ENCODE measurements around the gene AIRE. TPM values are rescaled to one million over a fixed set of nuclear protein-coding genes. Genes with fewer than 3 reads are reported as not detected.
"Not testable (repeated sequence)": the region's sequence is repeated elsewhere in the genome, so short reads cannot be mapped to it uniquely, and the experiment has no call there.

AIRE gene
- polyA plus RNA-seq, 6 donors from 2014 or later, result 0.34 to 1.7 (median 0.77) TPM

DNA sequence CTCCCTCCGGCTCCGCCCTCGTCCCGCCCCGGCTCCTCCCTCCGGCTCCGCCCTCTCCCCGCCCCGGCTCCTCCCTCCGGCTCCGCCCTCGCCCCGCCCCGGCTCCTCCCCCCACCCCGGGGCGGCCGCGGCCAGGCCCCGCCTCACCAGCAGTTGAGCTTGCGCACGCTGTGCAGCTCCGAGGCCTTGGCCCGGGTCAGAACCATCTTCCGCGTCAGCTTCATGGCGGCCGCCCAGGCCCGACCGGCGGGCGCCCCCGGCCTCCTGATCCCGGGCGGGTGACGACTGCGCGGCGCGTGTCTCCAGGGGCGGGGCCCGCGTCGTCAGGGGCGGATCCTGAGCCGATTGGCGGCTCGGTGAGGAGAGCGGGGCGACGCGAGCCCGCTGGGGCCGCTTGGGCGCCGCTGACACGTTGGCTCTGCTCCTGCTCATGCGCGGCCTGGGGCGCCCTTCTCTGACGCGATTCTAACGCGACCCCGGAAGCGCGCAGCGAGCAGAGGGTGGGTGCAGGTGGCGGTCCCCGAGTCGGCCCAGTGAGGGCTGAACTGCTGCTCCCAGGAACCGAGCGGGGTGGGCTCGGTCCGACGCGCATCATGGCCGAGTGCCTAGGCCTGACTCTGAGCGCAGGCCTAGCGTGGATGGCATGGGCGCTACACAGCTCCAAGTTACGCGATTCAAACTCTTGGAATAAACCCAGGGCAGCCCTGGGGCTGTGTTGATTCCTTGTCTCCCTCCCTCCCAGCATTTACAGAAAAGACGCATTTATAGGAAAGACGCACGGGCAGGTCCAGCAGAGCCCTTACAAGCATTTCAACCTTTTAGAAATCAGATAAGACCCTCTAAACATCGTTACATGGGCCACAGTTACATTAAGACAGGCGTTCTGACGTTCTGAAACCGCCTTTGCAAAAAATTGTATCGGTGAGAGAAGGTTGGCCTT is 53.6 kb downstream of the AIRE start, which contains the start of gene CFAP410:
Gene CFAP410 (minus strand): TSS at position 420 of the 940 bp plus-strand sequence. CDS start 196 bp downstream, at position 224.
- peak within 1 kb of the TSS; percentile 89 to 96 (median 95) for H3K4me3 Mint-ChIP-seq
- H3K4me1 Mint-ChIP-seq, result peaks cover 13 to 25% (median 14%) of the 10 kb centered on the region in 3 donors
- H3K36me3 Mint-ChIP-seq, result no peaks in the 10 kb centered on the region
- peak within 1 kb of the TSS; percentile 97 to 99 (median 98) for H3K27ac Mint-ChIP-seq
- DNase-seq (peak; percentile 97), ATAC-seq (ENCODE audit: low read depth in 2 of 2) (peak; percentile 86 to 87)
- H3K9me3 Mint-ChIP-seq, result no peaks in the 10 kb centered on the region
- H3K27me3 Mint-ChIP-seq, result no peaks in the 10 kb centered on the region

- not testable (repeated sequence) for H3K36me3 Mint-ChIP-seq; H3K27me3 Mint-ChIP-seq; ATAC-seq (ENCODE audit: low read depth in 2 of 2); H3K9me3 Mint-ChIP-seq; DNase-seq
- peak overlapping the region in 2 of 6 donors; percentile 14 to 42 for H3K27ac Mint-ChIP-seq
- peak overlapping the region in 3 of 8 donors; percentile 35 to 95 (median 51) for H3K4me3 Mint-ChIP-seq
- peaks cover 10 to 22% (median 13%) of the 10 kb centered on the region in 3 donors for H3K4me1 Mint-ChIP-seq
Observed at GRCh38 chr21:44341726-44342458, 56.2 kb downstream of the AIRE start.

DNA sequence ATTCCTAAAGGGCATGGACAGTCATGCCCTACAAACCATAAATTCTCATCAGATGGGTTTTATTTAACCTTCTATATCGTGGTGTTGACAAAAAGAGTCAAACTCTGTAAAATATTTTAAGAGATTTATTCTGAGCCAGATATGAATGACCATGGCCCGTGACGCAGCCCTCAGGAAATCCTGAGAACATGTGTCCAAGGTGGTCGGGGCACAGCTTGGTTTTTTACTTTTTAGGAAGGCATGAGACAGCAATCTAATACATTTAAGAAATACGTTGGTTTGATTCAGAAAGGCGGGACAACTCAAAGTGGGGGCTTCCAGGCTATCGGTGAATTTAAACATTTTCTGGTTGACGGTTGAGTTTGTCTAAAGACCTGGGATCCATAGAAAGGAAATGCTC is 57.3 kb downstream of the AIRE start:
- H3K27ac Mint-ChIP-seq; ATAC-seq (ENCODE audit: low read depth in 2 of 2); H3K9me3 Mint-ChIP-seq; DNase-seq; H3K27me3 Mint-ChIP-seq; H3K36me3 Mint-ChIP-seq: not testable (repeated sequence)
- H3K4me3 Mint-ChIP-seq, result peak overlapping the region in 1 of 8 donors; percentile 21
- H3K4me1 Mint-ChIP-seq, result peaks cover 10 to 13% (median 13%) of the 10 kb centered on the region in 3 donors

- H3K27ac Mint-ChIP-seq, result no peak overlapping the region
- ATAC-seq (ENCODE audit: low read depth in 2 of 2), result no peak
- no peak overlapping the region for H3K4me3 Mint-ChIP-seq
Observed at GRCh38 chr21:44344541-44345183, 59.0 kb downstream of the AIRE start.

DNA sequence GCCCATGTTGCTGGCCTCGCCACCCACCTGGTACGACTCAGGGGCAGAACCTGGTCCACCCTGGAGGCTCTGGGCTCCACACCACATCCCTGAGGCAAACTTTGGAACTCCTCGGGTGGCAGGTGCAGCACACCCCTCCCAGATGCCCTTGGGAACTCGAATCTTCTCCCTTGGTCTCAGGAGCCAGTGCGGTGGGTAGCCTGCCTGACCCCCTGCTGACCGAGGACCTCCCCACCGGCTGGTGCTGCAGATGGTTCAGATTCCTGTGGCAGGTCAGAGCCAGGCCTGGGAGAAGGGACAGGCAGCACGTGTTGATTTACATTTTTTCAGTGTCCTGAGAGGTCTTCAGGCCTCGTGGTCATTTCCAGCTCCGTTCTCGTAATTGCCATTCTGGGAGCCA is 59.8 kb downstream of the AIRE start:
- no peaks in the 10 kb centered on the region for H3K9me3 Mint-ChIP-seq
- peaks cover 3 to 6% (median 3%) of the 10 kb centered on the region in 3 donors for H3K4me1 Mint-ChIP-seq
- DNase-seq (no peak), ATAC-seq (ENCODE audit: low read depth in 2 of 2) (no peak)
- no peaks in the 10 kb centered on the region for H3K36me3 Mint-ChIP-seq
- H3K4me3 Mint-ChIP-seq, result no peak overlapping the region
- H3K27ac Mint-ChIP-seq, result no peak overlapping the region
- peaks cover 0 to 24% (median 5%) of the 10 kb centered on the region in 3 donors for H3K27me3 Mint-ChIP-seq

More at GRCh38 chr21:44344541-44345183, 59.0 kb downstream of the AIRE start:
- H3K9me3 Mint-ChIP-seq, result no peaks in the 10 kb centered on the region
- peaks cover 6 to 9% (median 9%) of the 10 kb centered on the region in 3 donors for H3K4me1 Mint-ChIP-seq
- DNase-seq, result no peak
- peaks cover 0 to 21% (median 5%) of the 10 kb centered on the region in 3 donors for H3K27me3 Mint-ChIP-seq
- H3K36me3 Mint-ChIP-seq, result no peaks in the 10 kb centered on the region

GRCh38 chr21:44347911-44348451 is 62.3 kb downstream of the AIRE start:
- DNase-seq (no peak), ATAC-seq (ENCODE audit: low read depth in 2 of 2) (no peak)
- Mint-ChIP-seq H3K36me3 (no peaks in the 10 kb centered on the region), H3K9me3 (no peaks in the 10 kb centered on the region), H3K4me3 (no peak overlapping the region), H3K27ac (no peak overlapping the region), H3K4me1 (peaks cover 8 to 13% (median 10%) of the 10 kb centered on the region in 3 donors), H3K27me3 (peaks cover 0 to 29% (median 5%) of the 10 kb centered on the region in 3 donors)

Other genes with a start within 250 kb of the AIRE start
- gene PWP2, start 178.5 kb upstream of the AIRE start, polyA plus RNA-seq (ENCODE audit: low read depth in 6 of 6), result 10 to 100 TPM in 1 of 6 donors, 1 to 10 TPM in 5; 1.3 to 10.7 (median 4.3) TPM
- gene GATD3, start 152.2 kb upstream of the AIRE start, polyA plus RNA-seq (ENCODE audit: low read depth in 6 of 6), result 10 to 100 TPM; 11.0 to 64.2 (median 33.9) TPM
- 10 to 100 TPM in 4 of 6 donors, 1 to 10 TPM in 2; 5.1 to 33.1 (median 13.9) TPM for gene ICOSLG, start 44.9 kb upstream of the AIRE start, polyA plus RNA-seq (ENCODE audit: low read depth in 6 of 6)
- gene DNMT3L, start 24.0 kb upstream of the AIRE start, polyA plus RNA-seq (ENCODE audit: low read depth in 6 of 6), result not detected
- 100 to 1,000 TPM; 165 to 210 (median 189) TPM for gene PFKL, start 14.2 kb downstream of the AIRE start, polyA plus RNA-seq (ENCODE audit: low read depth in 6 of 6)
- 10 to 100 TPM; 28.1 to 44.6 (median 35.1) TPM for gene CFAP410, start 53.5 kb downstream of the AIRE start, polyA plus RNA-seq (ENCODE audit: low read depth in 6 of 6)
- 1 to 10 TPM in 5 of 6 donors, under 1 TPM in 1; 0.48 to 4.8 (median 2.6) TPM for gene TRPM2, start 67.7 kb downstream of the AIRE start, polyA plus RNA-seq (ENCODE audit: low read depth in 6 of 6)
- 1 to 10 TPM in 1 of 6 donors, under 1 TPM in 5; 0.12 to 2.0 (median 0.64) TPM for gene LRRC3, start 169.6 kb downstream of the AIRE start, polyA plus RNA-seq (ENCODE audit: low read depth in 6 of 6)

Measured in naive B cell (primary cell).